GM12878 (cell line): ENCODE data around the gene MBOAT7. TPM values are rescaled to one million over a fixed set of nuclear protein-coding genes. Genes with fewer than 3 reads are reported as not detected.

Source experiments
- ATAC-seq: fragments of 200-7000 bp; cut with Tn5 transposase; 3 replicates; pipeline ENCODE4 v1.9.1; 2020; ENCODE audit warnings: mild to moderate bottlenecking, moderate library complexity
- BruUV-seq: library from RNA; stranded (reverse); fragments of 400-500 nt; replicated peaks from 2 replicates; lab custom pipeline; 2021; lab: Mats Ljungman, UMichigan
- CTCF ChIA-PET: fragments of 300-600 bp; sonication (Branson Sonifier 250); formaldehyde crosslinking; extraction: SDS; loops from one replicate; lab custom pipeline; 2021; ENCODE audit warnings: inconsistent platforms; lab: Yijun Ruan, JAX
- POLR2A ChIA-PET: fragments of 350-600 bp; formaldehyde crosslinking; extraction: SDS; loops from one replicate; lab custom pipeline; 2021; ENCODE audit warnings: inconsistent platforms; lab: Charles Lee
- RAD21 ChIA-PET: fragments of 300-600 bp; sonication (Branson Sonifier 250); formaldehyde crosslinking; loops from one replicate; lab custom pipeline; 2023; ENCODE audit warnings: antibody characterized with exemption; ENCODE audit not compliant: unreplicated experiment; lab: Charles Lee
- SMC1A ChIA-PET: fragments of 300-600 bp; sonication (Branson Sonifier 250); formaldehyde crosslinking; loops from one replicate; lab custom pipeline; 2023; ENCODE audit not compliant: unreplicated experiment, uncharacterized antibody; lab: Charles Lee
- DNase-seq: peaks from one replicate; pipeline ENCODE4 v3.0.0-alpha.2; 2011; ENCODE audit warnings: low read depth, low spot score
- FAIRE-seq: peaks from 3 replicates; lab custom pipeline; 2011; peaks lifted over from hg19 to GRCh38; lab: Jason Lieb, UNC
- H2AFZ ChIP-seq: 2 replicates; pipeline ENCODE4 v1.6.0; 2011; ENCODE audit warnings: low read depth, low read length, control low read depth; ENCODE audit not compliant: control insufficient read depth
- H3K27ac ChIP-seq: 2 replicates; pipeline ENCODE4 v1.5.1; 2011; ENCODE audit warnings: control low read depth; ENCODE audit not compliant: control insufficient read depth, insufficient read depth
- H3K27me3 ChIP-seq, 2 experiments: replicated peaks in 1 of 2; 2 replicates each; pipeline versions ENCODE4 v1.6.0 to v1.6.1; 2011; ENCODE audit warnings: low read length in 1 of 2; ENCODE audit not compliant: control insufficient read depth in 2 of 2, insufficient read depth in 2 of 2
- H3K36me3 ChIP-seq, 2 experiments: 2 replicates each; pipeline ENCODE4 v1.5.1; 2011; ENCODE audit warnings: low read length in 1 of 2; ENCODE audit not compliant: control insufficient read depth in 2 of 2, insufficient read depth in 2 of 2
- H3K4me1 ChIP-seq: 2 replicates; pipeline ENCODE4 v1.6.1; 2011; ENCODE audit warnings: mild to moderate bottlenecking, low read length, moderate library complexity, mixed read lengths; ENCODE audit not compliant: control insufficient read depth, insufficient read depth
- H3K4me2 ChIP-seq: 2 replicates; pipeline ENCODE4 v1.6.0; 2011; ENCODE audit warnings: control low read depth; ENCODE audit not compliant: control insufficient read depth, insufficient read depth
- H3K4me3 ChIP-seq: fragments of 200-600 bp; sonication (generic); 2 replicates; pipeline ENCODE4 v1.5.1; 2016
- H3K79me2 ChIP-seq: 2 replicates; pipeline ENCODE4 v1.6.0; 2011; ENCODE audit warnings: low read length; ENCODE audit not compliant: control insufficient read depth, insufficient read depth
- H3K9ac ChIP-seq: 2 replicates; pipeline ENCODE4 v1.8.0; 2011; ENCODE audit warnings: low read length, control low read depth, mixed read lengths; ENCODE audit not compliant: control insufficient read depth, insufficient read depth
- H3K9me3 ChIP-seq: replicated peaks from 3 replicates; pipeline ENCODE4 v1.5.1; 2011; ENCODE audit warnings: mild to moderate bottlenecking, low read length; ENCODE audit not compliant: control insufficient read depth, insufficient read depth
- H4K20me1 ChIP-seq: 2 replicates; pipeline ENCODE4 v1.6.0; 2011; ENCODE audit not compliant: control insufficient read depth, insufficient read depth
- CHD1 ChIP-seq: IDR thresholded peaks from 2 replicates; pipeline ENCODE4 v1.6.1; 2012; ENCODE audit warnings: low read depth, low read length, improper control_type of control experiment
- GATAD2B ChIP-seq: fragments of 450-650 bp; conservative IDR thresholded peaks from 2 replicates; pipeline ENCODE4 v1.6.1; 2017; ENCODE audit warnings: low read depth, mild to moderate bottlenecking, moderate library complexity
- IKZF1 ChIP-seq: fragments of 450-650 bp; conservative IDR thresholded peaks from 2 replicates; pipeline ENCODE4 v1.6.1; 2017; ENCODE audit warnings: antibody characterized with exemption, mild to moderate bottlenecking
- IRF4 ChIP-seq: IDR thresholded peaks from 2 replicates; pipeline ENCODE4 v1.6.1; 2011; ENCODE audit warnings: low read depth, low read length
- MTA2 ChIP-seq: fragments of 450-650 bp; IDR thresholded peaks from 2 replicates; pipeline ENCODE4 v1.6.1; 2016; ENCODE audit warnings: low read depth, mild to moderate bottlenecking, moderate library complexity
- NBN ChIP-seq: fragments of 450-650 bp; IDR thresholded peaks from 2 replicates; pipeline ENCODE4 v1.6.1; 2016
- NFYB ChIP-seq: IDR thresholded peaks from 2 replicates; pipeline ENCODE4 v1.6.1; 2011; ENCODE audit warnings: low read depth, mild to moderate bottlenecking, low read length, improper control_type of control experiment, moderate library complexity; ENCODE audit not compliant: insufficient read depth
- PAX8 ChIP-seq: fragments of 450-650 bp; IDR thresholded peaks from 2 replicates; pipeline ENCODE4 v1.6.1; 2017; ENCODE audit warnings: mild to moderate bottlenecking, moderate library complexity
- PML ChIP-seq: IDR thresholded peaks from 2 replicates; pipeline ENCODE4 v1.6.1; 2012; ENCODE audit warnings: low read length, inconsistent platforms
- POLR2A ChIP-seq: IDR thresholded peaks from 2 replicates; pipeline ENCODE4 v1.6.1; 2011; ENCODE audit warnings: low read depth, mild to moderate bottlenecking, low read length
- STAT1 ChIP-seq: fragments of 450-650 bp; conservative IDR thresholded peaks from 2 replicates; pipeline ENCODE4 v1.6.1; 2014; ENCODE audit warnings: antibody characterized with exemption, mild to moderate bottlenecking
- SUZ12 ChIP-seq: fragments of 200-600 bp; sonication (generic); IDR thresholded peaks from one replicate; pipeline ENCODE4 v1.6.1; 2018; ENCODE audit warnings: antibody characterized with exemption, mild to moderate bottlenecking; ENCODE audit not compliant: unreplicated experiment
- ZNF217 ChIP-seq: fragments of 450-650 bp; IDR thresholded peaks from 2 replicates; pipeline ENCODE4 v1.6.1; 2017; ENCODE audit warnings: antibody characterized with exemption, mild to moderate bottlenecking
- WGBS: methylation state at CpG from one replicate; pipeline ENCODE4 v1.1.6; 2016; ENCODE audit warnings: low lambda C conversion rate; ENCODE audit not compliant: insufficient replicate concordance, insufficient coverage; ENCODE audit errors: missing lambda C conversion rate; 5-methylcytosine and 5-hydroxymethylcytosine counted together
- in situ Hi-C: fragments of 300-500 bp; cut with MboI; formaldehyde crosslinking; loops from 9 replicates; pipeline ENCODE4 v1.14.3; 2018; ENCODE audit warnings: mixed read lengths
- intact Hi-C: fragments of 100-400 bp; cut with micrococcal nuclease; formaldehyde crosslinking; loops from one replicate; pipeline ENCODE4 v1.14.2; 2022; ENCODE audit not compliant: unreplicated experiment
- polyA plus RNA-seq, 11 experiments: library from polyadenylated mRNA; depleted of rRNA in 4 of 11; unstranded in 6 of 11; stranded (reverse) in 5 of 11; fragments of >200 nt; fragmentation: Nextera tagmentation in 4 of 11; fragmentation: Illumina TruSeq in 1 of 11; extraction: Ambion mirVana in 4 of 11; extraction: Trizol in 1 of 11; gene quantifications; 1 replicate in 1 of 11; 2 replicates in 10 of 11; pipeline versions ENCODE4 v1.2.1 to v1.2.3, GENCODE V29; 2011 to 2016; ENCODE audit warnings: inconsistent platforms in 2 of 11, missing spikeins in 2 of 11, low read depth in 1 of 11
- total RNA-seq, 4 experiments: library from RNA; depleted of rRNA in 3 of 4; stranded (reverse); fragments of >200 nt in 3 of 4; fragmentation: Illumina TruSeq in 1 of 4; extraction: Trizol in 1 of 4; gene quantifications; 2 replicates each; pipeline versions ENCODE4 v1.2.1 to v1.2.3, GENCODE V29; 2013 to 2021
- TF ChIP-seq, protein P1 (sequence below): fragments of 450-650 bp; IDR thresholded peaks from 2 replicates; pipeline ENCODE4 v1.6.1; 2017; ENCODE audit warnings: antibody characterized with exemption, mild to moderate bottlenecking, moderate library complexity
- TF ChIP-seq, protein P2 (sequence below): fragments of 450-650 bp; IDR thresholded peaks from 2 replicates; pipeline ENCODE4 v1.6.1; 2018; ENCODE audit warnings: borderline replicate concordance, mild to moderate bottlenecking; ENCODE audit not compliant: partially characterized antibody
- TF ChIP-seq, protein P3 (sequence below): fragments of 150-350 bp; IDR thresholded peaks from 2 replicates; pipeline ENCODE4 v1.6.1; 2014; ENCODE audit warnings: mild to moderate bottlenecking, low read depth, low read length
- TF ChIP-seq, protein P4 (sequence below): IDR thresholded peaks from 2 replicates; pipeline ENCODE4 v1.6.1; 2012; ENCODE audit warnings: low read depth, low read length, improper control_type of control experiment

The MBOAT7 gene
- total and polyA plus RNA-seq, 10 of the 15 experiments (the other 5 are each of a cell fraction or from before 2014, with no cell fraction given): 0.69 to 44.5 (median 21.7) TPM

DNA sequence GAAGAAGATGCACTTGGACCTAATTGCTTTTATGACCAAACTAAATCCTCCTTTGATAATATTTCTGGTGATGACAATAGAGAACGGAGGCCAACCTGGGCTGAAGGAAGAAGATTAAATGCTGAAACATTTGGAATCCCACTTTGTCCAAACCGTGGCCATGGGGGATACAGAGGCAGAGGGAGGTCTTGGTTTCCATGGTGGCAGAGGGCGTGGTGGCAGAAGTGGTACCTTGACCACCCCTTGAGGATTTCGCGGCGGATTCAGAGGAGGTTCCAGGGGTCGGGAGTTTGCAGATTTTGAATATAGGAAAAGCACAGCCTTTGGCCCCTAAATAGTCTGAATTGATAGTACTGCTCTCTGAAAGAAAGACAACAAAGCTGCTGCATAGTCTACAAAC, 40.7 kb upstream of the MBOAT7 start:
- intact Hi-C loops (loop anchor here (2.0 kb wide), 1 partner anchor 161 kb away; no protein-coding TSS in a partner anchor), in situ Hi-C loops (loop anchor here (10.0 kb wide), 2 partner anchors 435 to 1035 kb away; partner anchors contain the start of gene ZNF665)
- Histone ChIP-seq H4K20me1 (0 out of 2 replicates have a peak, but pooled peaks cover 4% of the 10 kb centered on the region), H3K4me3 (no peak overlapping the region), H2AFZ (no peak overlapping the region), H3K4me1 (no peaks in the 10 kb centered on the region), H3K9ac (no peak overlapping the region), H3K79me2 (no peaks in the 10 kb centered on the region), H3K9me3 (no peaks in the 10 kb centered on the region; the same call in 2 of the 3 replicates), H3K27ac (no peak overlapping the region), H3K36me3 (no peaks in the 10 kb centered on the region), H3K4me2 (no peak overlapping the region), H3K27me3 (no peaks in the 10 kb centered on the region)
- FAIRE-seq (no peak), ATAC-seq (no peak), DNase-seq (no peak)
- SMC1A ChIA-PET: interaction anchor here (0.6 kb wide), 1 partner anchor 161 kb away, joined by 3 read pairs; no protein-coding TSS in a partner anchor
- POLR2A ChIA-PET: interaction anchor here (2.2 kb wide), 1 partner anchor 41 kb away, joined by 7 read pairs; the partner anchor contains the start of gene MBOAT7
- WGBS: 42% methylated on average over 7 of the region's 7 CpGs
- BruUV-seq: no TSS peak
- RAD21 ChIA-PET: interaction anchor here (0.6 kb wide), 1 partner anchor 313 kb away, joined by 4 read pairs; no protein-coding TSS in a partner anchor
- CTCF ChIA-PET: interaction anchor here (0.7 to 1.0 kb wide), 2 partner anchors 54 to 161 kb away, joined by 3 read pairs; no protein-coding TSS in a partner anchor
- TF ChIP-seq IRF4: no peak
- TF ChIP-seq NBN: no peak
- TF ChIP-seq POLR2A: no peak
- TF ChIP-seq, protein P1, sequence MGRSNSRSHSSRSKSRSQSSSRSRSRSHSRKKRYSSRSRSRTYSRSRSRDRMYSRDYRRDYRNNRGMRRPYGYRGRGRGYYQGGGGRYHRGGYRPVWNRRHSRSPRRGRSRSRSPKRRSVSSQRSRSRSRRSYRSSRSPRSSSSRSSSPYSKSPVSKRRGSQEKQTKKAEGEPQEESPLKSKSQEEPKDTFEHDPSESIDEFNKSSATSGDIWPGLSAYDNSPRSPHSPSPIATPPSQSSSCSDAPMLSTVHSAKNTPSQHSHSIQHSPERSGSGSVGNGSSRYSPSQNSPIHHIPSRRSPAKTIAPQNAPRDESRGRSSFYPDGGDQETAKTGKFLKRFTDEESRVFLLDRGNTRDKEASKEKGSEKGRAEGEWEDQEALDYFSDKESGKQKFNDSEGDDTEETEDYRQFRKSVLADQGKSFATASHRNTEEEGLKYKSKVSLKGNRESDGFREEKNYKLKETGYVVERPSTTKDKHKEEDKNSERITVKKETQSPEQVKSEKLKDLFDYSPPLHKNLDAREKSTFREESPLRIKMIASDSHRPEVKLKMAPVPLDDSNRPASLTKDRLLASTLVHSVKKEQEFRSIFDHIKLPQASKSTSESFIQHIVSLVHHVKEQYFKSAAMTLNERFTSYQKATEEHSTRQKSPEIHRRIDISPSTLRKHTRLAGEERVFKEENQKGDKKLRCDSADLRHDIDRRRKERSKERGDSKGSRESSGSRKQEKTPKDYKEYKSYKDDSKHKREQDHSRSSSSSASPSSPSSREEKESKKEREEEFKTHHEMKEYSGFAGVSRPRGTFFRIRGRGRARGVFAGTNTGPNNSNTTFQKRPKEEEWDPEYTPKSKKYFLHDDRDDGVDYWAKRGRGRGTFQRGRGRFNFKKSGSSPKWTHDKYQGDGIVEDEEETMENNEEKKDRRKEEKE: no peak
- TF ChIP-seq, protein P2, sequence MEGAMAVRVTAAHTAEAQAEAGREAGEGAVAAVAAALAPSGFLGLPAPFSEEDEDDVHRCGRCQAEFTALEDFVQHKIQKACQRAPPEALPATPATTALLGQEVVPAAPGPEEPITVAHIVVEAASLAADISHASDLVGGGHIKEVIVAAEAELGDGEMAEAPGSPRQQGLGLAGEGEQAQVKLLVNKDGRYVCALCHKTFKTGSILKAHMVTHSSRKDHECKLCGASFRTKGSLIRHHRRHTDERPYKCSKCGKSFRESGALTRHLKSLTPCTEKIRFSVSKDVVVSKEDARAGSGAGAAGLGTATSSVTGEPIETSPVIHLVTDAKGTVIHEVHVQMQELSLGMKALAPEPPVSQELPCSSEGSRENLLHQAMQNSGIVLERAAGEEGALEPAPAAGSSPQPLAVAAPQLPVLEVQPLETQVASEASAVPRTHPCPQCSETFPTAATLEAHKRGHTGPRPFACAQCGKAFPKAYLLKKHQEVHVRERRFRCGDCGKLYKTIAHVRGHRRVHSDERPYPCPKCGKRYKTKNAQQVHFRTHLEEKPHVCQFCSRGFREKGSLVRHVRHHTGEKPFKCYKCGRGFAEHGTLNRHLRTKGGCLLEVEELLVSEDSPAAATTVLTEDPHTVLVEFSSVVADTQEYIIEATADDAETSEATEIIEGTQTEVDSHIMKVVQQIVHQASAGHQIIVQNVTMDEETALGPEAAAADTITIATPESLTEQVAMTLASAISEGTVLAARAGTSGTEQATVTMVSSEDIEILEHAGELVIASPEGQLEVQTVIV: no peak
- no peak for TF ChIP-seq CHD1
- no peak for TF ChIP-seq STAT1
- TF ChIP-seq PML: no peak
- no peak for TF ChIP-seq SUZ12
- no peak for TF ChIP-seq MTA2
- no peak for TF ChIP-seq GATAD2B
- TF ChIP-seq, protein P3, sequence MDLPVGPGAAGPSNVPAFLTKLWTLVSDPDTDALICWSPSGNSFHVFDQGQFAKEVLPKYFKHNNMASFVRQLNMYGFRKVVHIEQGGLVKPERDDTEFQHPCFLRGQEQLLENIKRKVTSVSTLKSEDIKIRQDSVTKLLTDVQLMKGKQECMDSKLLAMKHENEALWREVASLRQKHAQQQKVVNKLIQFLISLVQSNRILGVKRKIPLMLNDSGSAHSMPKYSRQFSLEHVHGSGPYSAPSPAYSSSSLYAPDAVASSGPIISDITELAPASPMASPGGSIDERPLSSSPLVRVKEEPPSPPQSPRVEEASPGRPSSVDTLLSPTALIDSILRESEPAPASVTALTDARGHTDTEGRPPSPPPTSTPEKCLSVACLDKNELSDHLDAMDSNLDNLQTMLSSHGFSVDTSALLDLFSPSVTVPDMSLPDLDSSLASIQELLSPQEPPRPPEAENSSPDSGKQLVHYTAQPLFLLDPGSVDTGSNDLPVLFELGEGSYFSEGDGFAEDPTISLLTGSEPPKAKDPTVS: no peak
- TF ChIP-seq, protein P4, sequence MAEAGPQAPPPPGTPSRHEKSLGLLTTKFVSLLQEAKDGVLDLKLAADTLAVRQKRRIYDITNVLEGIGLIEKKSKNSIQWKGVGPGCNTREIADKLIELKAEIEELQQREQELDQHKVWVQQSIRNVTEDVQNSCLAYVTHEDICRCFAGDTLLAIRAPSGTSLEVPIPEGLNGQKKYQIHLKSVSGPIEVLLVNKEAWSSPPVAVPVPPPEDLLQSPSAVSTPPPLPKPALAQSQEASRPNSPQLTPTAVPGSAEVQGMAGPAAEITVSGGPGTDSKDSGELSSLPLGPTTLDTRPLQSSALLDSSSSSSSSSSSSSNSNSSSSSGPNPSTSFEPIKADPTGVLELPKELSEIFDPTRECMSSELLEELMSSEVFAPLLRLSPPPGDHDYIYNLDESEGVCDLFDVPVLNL: no peak
- TF ChIP-seq PAX8: no peak
- no peak for TF ChIP-seq ZNF217
- TF ChIP-seq IKZF1: no peak
- no peak for TF ChIP-seq NFYB
